Hepatic stellate cell (primary cell): ENCODE results near the gene ZC3H13.

Experiments
- DNase-seq: peaks from one replicate; pipeline ENCODE4 v3.0.0; 2011; ENCODE audit warnings: low spot score

ZC3H13 gene

GRCh38 chr13:45934283-45934682, 118.3 kb downstream of the ZC3H13 start:
- no peak for DNase-seq

DNA sequence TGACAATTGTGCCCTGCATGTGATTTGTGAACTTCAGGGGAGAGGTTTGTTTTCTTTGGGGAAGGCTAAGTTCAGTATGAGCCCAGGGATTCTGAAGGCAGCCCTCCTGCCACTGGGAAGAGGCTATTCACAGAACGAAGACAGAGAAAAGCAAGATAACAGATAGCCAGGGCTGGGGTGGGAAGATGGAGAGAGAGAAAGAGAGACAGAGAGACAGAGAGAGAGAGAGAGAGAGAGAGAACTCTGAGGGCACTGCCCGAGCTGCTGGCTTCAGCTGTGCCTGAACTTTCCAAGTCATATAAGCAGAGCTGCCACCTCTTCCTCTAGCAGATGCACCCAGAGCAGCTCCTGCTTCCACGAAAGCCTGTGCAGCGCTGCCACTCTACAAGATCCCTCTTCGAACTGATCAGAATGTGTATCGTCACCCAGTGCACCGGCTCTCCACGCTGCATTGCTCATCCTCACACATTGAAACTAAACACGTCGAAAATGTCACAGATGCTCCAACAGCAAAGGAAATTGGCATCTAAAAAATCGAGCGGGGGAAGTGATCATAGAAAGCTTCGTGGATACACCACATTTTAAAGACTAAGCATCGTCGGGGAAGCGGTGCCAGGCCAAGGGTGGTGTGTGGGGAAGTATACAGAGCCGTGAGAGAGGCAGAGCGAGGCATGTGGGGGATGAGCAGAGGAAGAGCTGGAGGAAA, 119.2 kb downstream of the ZC3H13 start:
- DNase-seq = no peak

DNA sequence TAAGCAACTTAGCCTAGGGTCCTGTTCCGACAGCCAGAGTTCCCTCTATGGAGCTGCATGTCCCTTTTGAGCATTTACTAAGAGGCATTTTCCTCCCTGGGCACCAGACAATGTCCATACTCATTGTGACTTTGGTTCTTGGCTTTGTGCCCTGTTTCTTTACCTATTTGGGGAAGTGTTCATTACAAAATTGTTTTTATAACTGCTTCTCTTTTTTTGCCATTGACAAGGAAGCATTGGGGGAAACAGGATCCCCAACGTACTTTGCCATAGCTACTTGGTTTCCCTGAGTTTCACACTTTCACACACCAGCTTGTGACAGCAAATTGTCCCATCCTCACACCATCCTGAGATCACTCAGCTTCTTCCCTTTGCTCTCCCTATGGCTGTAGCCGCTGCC, 119.9 kb downstream of the ZC3H13 start:
- DNase-seq = no peak

DNA sequence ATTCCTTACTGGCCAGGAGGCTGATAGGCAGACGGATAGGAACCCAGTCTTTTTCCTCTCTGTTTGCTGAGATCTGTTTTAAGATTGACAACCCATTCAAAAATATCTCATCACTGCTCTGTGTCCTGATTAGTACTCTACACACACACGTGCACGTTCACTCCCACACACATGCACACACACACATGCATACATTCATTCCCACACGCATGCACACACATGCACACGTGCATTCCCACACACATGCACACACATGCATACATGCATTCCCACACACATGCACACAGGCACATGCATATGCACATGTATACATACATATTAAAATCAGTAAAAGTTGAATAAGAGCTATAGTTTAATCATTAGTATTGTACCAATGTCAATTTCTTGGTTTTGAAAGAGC, 120.4 kb downstream of the ZC3H13 start:
- DNase-seq = no peak

GRCh38 chr13:45931211-45931610, 121.3 kb downstream of the ZC3H13 start:
- DNase-seq = no peak

DNA sequence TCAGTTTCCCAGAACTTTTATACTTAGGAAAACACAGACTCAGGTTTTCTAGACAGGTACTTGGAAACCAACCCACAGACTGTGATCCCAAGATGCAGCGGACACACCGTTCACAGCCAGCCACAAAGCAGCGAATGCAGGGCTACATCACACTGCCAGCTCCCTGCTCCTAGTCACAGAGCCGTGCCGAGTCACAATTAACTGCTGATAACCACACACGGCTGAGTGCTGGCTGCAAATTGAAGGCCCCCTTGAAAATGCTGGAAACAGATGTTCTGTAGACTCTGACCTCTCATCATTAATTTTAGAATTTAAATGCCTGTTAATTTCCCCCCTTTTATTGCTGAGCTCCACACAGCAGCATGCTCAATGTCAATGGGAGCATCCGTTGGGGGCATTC, 122.4 kb downstream of the ZC3H13 start:
- no peak for DNase-seq

DNA sequence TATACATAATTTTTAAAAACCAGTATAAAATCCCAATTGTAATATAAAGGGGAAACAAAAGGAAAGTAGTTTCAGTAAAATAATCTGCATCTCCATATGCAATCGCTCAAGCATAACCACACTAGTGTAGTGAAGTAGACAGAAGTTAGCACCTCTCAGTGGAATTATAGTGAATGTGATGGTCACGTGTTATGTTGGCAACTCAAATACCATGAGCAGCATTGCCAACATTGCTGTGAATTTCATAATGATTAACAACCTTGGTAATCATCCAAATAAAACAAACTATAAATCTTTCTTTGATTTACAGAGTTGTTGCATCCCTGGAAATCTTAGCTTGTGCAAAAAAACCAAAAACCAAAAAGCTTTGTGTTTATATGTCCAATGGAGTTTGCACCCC, 123.7 kb downstream of the ZC3H13 start:
- DNase-seq = no peak

DNA sequence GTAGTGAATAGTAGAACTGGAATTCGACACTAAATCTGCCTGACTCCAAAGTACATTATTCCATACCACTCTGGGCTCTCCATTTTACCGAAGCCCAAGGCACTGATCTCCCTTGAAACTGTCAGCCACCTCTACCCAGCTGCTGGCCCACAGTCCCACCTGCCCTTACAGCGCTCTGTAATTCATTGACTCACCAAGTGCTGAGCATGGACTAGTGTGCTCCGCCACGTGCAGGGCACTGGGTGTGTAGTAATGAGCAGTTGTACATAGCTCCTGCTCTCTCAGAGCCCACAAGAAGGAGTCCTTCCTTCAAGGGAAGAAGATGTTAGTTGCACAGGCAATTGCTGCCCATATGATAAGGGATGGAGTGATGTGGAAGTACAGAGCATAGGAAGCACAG, 124.4 kb downstream of the ZC3H13 start:
- DNase-seq = no peak

DNA sequence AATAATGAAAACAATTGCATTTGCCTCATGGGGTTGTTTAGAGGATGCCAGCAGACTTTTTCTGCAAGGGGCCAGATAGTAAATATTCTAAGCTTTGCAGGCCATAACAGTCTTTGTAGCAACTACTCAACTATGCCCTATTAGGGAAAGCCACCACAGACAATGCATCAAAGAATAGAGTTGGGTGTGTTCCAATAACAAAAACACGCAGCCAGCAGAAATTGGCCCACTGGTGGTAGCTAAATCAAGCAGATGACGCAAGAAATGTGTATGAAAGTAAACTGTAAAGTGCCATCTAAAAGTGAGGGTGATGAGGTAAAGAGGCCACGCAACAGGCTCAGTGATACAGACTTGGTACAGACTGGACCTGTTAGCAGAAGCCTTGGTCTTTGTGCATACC, 125.8 kb downstream of the ZC3H13 start:
- no peak for DNase-seq

DNA sequence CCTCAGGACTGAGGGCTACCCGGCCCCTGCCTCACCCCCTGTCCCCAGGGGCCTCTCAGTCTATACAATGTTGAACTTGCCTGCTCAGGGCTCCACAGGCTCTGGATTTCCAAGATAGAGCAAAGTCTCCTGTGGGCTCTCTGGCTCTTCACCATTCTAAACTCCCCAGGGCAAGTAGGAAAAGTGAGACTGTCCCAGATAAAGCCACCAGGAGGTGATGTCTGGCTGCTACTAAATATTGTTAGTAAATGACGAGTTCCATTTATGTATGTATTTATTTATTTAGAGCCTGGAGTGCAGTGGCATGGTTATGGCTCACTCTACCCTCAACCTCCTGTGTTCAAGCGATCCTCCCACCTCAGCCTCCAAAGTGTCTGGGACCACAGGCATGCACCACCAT, 127.4 kb downstream of the ZC3H13 start:
- DNase-seq = no peak

- no peak for DNase-seq
These were observed 131.3 kb downstream of the ZC3H13 start for GRCh38 chr13:45921162-45921736.

- DNase-seq = no peak
These were observed 133.9 kb downstream of the ZC3H13 start for GRCh38 chr13:45918597-45918996.

DNA sequence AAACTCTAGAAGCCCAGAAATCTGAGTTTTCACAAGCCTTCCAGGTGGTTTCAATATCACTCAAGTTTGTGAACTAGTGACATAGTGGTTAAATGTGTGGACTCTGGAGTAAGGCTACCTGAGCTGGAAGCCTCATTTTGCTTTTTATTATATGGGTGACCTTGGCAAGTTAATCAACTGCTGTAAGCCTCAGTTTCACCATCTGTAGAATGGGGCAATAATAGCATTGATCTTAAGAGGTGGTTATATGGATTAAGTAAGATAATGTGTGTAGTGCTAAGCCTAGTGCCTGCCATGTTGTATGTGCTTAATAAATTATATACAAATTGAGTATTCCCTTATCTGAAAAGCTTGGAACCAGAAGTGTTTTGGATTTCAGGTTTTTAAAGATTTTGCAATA, 135.5 kb downstream of the ZC3H13 start:
- no peak for DNase-seq

- DNase-seq = no peak
These were observed 136.7 kb downstream of the ZC3H13 start for GRCh38 chr13:45915686-45916439.

DNA sequence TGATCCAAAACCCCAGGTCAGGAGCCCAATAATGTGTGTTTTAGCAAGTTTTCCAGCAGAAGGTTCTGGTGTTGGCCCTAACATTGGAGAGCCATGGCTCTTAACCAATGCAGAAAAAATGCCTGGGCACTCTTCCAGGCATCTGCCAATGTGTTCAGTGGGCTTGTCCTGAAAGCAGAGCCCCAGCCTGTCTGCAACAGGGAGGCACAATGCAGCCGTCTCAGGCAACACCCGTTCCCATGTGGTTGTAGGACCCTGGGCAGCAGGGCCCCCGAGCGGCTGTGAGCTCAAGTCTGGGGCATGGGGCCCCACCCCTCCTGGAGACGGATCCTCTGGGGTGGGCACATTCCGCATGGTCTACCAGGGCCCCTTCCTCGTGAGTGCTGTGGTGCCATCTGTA, 142.9 kb downstream of the ZC3H13 start:
- no peak for DNase-seq

- DNase-seq = no peak
These were observed 143.5 kb downstream of the ZC3H13 start for GRCh38 chr13:45909089-45909488.

- DNase-seq = no peak
These were observed 145.0 kb downstream of the ZC3H13 start for GRCh38 chr13:45907503-45907902.
